Lower leg skin (tissue), 4 donors: ENCODE results near the gene AFF1. TPM values are rescaled to one million over a fixed set of nuclear protein-coding genes. Genes with fewer than 3 reads are reported as not detected.

Source experiments
- DNase-seq, 2 donors: peaks; one replicate each; pipeline ENCODE4 v3.0.0-alpha.2; 2019; ENCODE audit warnings: low spot score in 2 of 2
- H3K4me3 ChIP-seq: fragments of 200-600 bp; sonication (generic); 2 replicates; pipeline ENCODE4 v1.5.1; 2017; ENCODE audit warnings: mild to moderate bottlenecking, low read depth; ENCODE audit not compliant: poor library complexity, severe bottlenecking
- POLR2A ChIP-seq, 2 donors: fragments of 450-650 bp; IDR thresholded peaks; one replicate each; pipeline ENCODE4 v1.6.1; 2016 to 2017; ENCODE audit warnings: antibody characterized with exemption in 2 of 2, mild to moderate bottlenecking in 1 of 2, moderate library complexity in 1 of 2
- WGBS, 2 donors: methylation state at CpG; one replicate each; pipeline ENCODE4 v1.1.5; 2018; 5-methylcytosine and 5-hydroxymethylcytosine counted together
- intact Hi-C: fragments of 100-400 bp; cut with DNase I; formaldehyde crosslinking; loops from one replicate; pipeline ENCODE4 v1.15.0; 2023; ENCODE audit warnings: low total_unique reads
- total RNA-seq, 4 donors: library from RNA; depleted of rRNA; stranded (reverse); fragments of >200 nt; gene quantifications; one replicate each; pipeline ENCODE4 v1.1.0, GENCODE V29; 2016
- TF ChIP-seq, protein P1 (sequence below), 3 donors: fragments of 450-650 bp; IDR thresholded peaks; one replicate each; pipeline ENCODE4 v1.5.1; 2016; ENCODE audit warnings: antibody characterized with exemption in 3 of 3, mild to moderate bottlenecking in 3 of 3, moderate library complexity in 2 of 3

Gene AFF1
- total RNA-seq, 4 donors from 2014 or later, result 58.1 to 107 (median 71.2) TPM

DNA sequence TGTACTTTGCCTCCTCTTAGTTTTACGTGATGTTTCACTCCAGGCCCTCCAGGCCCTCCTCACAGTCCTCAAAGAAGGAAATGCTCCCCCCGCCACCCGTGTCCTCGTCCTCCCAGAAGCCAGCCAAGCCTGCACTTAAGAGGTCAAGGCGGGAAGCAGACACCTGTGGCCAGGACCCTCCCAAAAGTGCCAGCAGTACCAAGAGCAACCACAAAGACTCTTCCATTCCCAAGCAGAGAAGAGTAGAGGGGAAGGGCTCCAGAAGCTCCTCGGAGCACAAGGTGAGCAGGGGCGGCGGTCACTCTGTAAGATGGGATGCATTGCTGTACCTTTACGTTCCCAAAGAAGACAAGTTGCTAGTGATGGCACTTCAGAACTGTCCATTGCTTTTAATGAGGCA lies 191.2 kb downstream of the AFF1 start:
- 93 to 99% methylated on average over 9 of the region's 9 CpGs for WGBS, 2 donors
- no peak overlapping the region for H3K4me3 ChIP-seq

DNA sequence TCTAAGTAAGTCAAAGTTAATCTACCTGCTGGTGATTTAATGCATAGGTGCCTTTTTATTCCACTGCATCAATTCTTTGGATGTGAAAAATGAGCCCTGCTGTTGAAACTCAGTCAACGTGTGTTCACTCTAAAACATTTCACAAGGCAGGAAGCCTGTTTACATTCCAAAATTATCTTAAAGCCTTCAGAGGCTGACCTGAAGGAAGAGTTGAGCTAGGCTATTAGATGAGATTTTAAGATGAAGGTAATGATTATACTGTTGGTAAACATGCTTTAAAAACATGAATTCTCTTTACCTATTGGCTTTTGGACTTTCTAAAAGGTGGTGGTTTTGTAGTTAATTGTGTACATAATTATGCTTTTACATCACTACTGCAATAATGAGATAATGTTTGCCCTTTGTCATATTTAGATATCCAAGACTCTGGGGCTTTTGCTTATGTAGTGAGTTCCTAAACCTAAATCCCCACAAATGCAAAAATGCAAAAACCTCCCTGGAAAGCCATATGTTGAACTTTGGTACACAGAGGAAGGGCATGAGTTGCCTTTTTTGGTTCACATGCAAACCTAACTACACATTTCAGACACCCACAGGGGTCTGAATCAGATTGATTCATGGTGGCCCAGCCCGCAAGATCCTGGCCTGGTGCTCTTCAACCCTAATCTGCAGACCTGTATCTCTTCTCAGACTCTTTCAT lies 193.3 kb downstream of the AFF1 start:
- no peak overlapping the region for H3K4me3 ChIP-seq
- WGBS, 2 donors, result 96% methylated on average over 2 of the region's 2 CpGs
- DNase-seq, result no peak
- TF ChIP-seq, protein P1, sequence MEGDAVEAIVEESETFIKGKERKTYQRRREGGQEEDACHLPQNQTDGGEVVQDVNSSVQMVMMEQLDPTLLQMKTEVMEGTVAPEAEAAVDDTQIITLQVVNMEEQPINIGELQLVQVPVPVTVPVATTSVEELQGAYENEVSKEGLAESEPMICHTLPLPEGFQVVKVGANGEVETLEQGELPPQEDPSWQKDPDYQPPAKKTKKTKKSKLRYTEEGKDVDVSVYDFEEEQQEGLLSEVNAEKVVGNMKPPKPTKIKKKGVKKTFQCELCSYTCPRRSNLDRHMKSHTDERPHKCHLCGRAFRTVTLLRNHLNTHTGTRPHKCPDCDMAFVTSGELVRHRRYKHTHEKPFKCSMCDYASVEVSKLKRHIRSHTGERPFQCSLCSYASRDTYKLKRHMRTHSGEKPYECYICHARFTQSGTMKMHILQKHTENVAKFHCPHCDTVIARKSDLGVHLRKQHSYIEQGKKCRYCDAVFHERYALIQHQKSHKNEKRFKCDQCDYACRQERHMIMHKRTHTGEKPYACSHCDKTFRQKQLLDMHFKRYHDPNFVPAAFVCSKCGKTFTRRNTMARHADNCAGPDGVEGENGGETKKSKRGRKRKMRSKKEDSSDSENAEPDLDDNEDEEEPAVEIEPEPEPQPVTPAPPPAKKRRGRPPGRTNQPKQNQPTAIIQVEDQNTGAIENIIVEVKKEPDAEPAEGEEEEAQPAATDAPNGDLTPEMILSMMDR (IDR thresholded peaks at IDR 0.05), result no peak
- intact Hi-C loops, result no loop called here

More for the DNA sequence above, 191.2 kb downstream of the AFF1 start:
- intact Hi-C loops, result no loop called here
- no peak for DNase-seq
- TF ChIP-seq POLR2A (IDR thresholded peaks at IDR 0.05), result no peak
- TF ChIP-seq, protein P1 (IDR thresholded peaks at IDR 0.05), result no peak

DNA sequence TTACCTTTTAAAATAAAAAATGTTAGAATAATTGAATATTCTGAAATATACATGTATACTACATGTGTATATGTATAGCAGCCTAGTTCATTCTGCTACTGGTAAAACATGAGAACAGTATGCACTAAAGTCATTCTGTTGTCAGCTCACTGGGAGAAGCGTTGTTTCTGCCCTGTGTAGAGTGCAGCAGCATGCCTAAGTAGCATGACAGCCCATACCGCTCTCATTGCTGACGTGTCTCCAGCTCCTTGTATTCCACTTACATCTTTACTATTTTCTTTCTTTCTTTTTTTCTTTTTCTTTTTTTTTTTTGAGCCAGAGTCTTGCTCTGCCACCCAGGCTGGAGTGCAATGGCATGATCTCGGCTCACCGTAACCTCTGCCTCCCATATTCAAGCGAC lies 194.9 kb downstream of the AFF1 start:
- DNase-seq, result no peak
- no peak overlapping the region for H3K4me3 ChIP-seq
- no peak for TF ChIP-seq POLR2A (IDR thresholded peaks at IDR 0.05)
- TF ChIP-seq, protein P1 (IDR thresholded peaks at IDR 0.05), result no peak
- intact Hi-C loops, result no loop called here
- 95 to 97% methylated on average over 6 of the region's 6 CpGs for WGBS, 2 donors

GRCh38 chr4:87130985-87131703 lies 196.3 kb downstream of the AFF1 start:
- 94 to 99% methylated on average over 7 of the region's 7 CpGs for WGBS, 2 donors
- intact Hi-C loops, result no loop called here
- no peak overlapping the region for H3K4me3 ChIP-seq
- no peak for TF ChIP-seq POLR2A (IDR thresholded peaks at IDR 0.05)
- TF ChIP-seq, protein P1 (IDR thresholded peaks at IDR 0.05), result no peak
- DNase-seq, result no peak

DNA sequence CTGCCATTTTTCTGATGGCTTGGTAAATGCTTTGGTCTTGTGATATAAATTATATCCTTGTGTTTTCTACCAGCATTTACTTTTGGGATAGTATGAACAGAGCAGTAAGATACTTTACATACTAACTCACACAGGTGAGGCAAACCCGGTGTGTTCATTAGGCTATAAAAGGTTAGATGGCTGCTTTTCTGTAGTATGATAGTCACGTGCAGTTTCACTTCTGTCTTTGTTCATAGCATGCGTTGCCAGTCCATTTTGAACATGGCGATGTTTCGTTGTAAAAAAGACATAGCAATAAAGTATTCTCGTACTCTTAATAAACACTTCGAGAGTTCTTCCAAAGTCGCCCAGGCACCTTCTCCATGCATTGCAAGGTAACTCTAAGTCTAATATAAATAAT lies 197.2 kb downstream of the AFF1 start:
- intact Hi-C loops, result no loop called here
- 94 to 96% methylated on average over 8 of the region's 8 CpGs for WGBS, 2 donors
- DNase-seq, result no peak
- TF ChIP-seq, protein P1 (IDR thresholded peaks at IDR 0.05), result no peak
- TF ChIP-seq POLR2A (IDR thresholded peaks at IDR 0.05), result no peak
- H3K4me3 ChIP-seq, result no peak overlapping the region
